ENCODE results near the gene FRMPD1. TPM values are rescaled to one million over a fixed set of nuclear protein-coding genes. Genes with fewer than 3 reads are reported as not detected.

The FRMPD1 gene
- total and polyA plus RNA-seq, 2 of the 13 experiments (the other 11 are each of a cell fraction or from before 2014, with no cell fraction given) = not detected

GRCh38 chr9:37746448-37747270, 95.9 kb downstream of the FRMPD1 start:
- no peaks in the 10 kb centered on the region for H3K9me3 ChIP-seq (ENCODE audit: low read length)
- H3K9ac ChIP-seq (ENCODE audit: insufficient read depth, low read depth, low read length) = no peak overlapping the region
- 13% methylated on average over 15 of the region's 24 CpGs for WGBS (ENCODE audit: low lambda C conversion rate)
- H3K4me2 ChIP-seq (ENCODE audit: low read depth, low read length) = peak overlapping the region; percentile 52
- ChIA-PET CTCF (ENCODE audit: low intra/inter-chr PET ratio, low total read pairs) (interaction anchor here (1.1 kb wide), 3 partner anchors 113 to 517 kb away, joined by 3 to 5 read pairs (median 3); no protein-coding TSS in a partner anchor), POLR2A (no interaction called here)
- no TSS peak for BruUV-seq (replicated peaks)
- intact Hi-C loops (cut with micrococcal nuclease; ENCODE audit: unreplicated experiment) = loop anchor here (2.0 kb wide), 1 partner anchor 264 kb away; no protein-coding TSS in a partner anchor
- H2AFZ ChIP-seq (ENCODE audit: low read length) = peak overlapping the region; percentile 61
- H3K4me3 ChIP-seq (replicated peaks in 1 of 3; ENCODE audit: insufficient read depth in 1 of 3, low read depth in 2 of 3, low read length in 3 of 3) = peak overlapping the region in 2 of 3 experiments; percentile 6 to 20; a peak in 3 of 6 replicates
- H3K4me1 ChIP-seq (ENCODE audit: insufficient read depth, low read length) = peaks cover 13% of the 10 kb centered on the region
- H3K27me3 ChIP-seq (ENCODE audit: control insufficient read depth in 1 of 2, insufficient read depth in 2 of 2, low read length in 2 of 2) = peaks cover 5 to 34% of the 10 kb centered on the region in 2 experiments
- FAIRE-seq (no peak), ATAC-seq (peak; percentile 60), DNase-seq (ENCODE audit: low spot score) (no peak)
- TF ChIP-seq ZNF609 (CRISPR knock-in tag; IDR thresholded peaks at IDR 0.05; ENCODE audit: borderline replicate concordance) (no peak), ZNF549 (CRISPR knock-in tag; IDR thresholded peaks at IDR 0.05) (no peak), AHDC1 (CRISPR knock-in tag; IDR thresholded peaks at IDR 0.05; ENCODE audit: borderline replicate concordance) (no peak)
- TF ChIP-seq, protein P1, sequence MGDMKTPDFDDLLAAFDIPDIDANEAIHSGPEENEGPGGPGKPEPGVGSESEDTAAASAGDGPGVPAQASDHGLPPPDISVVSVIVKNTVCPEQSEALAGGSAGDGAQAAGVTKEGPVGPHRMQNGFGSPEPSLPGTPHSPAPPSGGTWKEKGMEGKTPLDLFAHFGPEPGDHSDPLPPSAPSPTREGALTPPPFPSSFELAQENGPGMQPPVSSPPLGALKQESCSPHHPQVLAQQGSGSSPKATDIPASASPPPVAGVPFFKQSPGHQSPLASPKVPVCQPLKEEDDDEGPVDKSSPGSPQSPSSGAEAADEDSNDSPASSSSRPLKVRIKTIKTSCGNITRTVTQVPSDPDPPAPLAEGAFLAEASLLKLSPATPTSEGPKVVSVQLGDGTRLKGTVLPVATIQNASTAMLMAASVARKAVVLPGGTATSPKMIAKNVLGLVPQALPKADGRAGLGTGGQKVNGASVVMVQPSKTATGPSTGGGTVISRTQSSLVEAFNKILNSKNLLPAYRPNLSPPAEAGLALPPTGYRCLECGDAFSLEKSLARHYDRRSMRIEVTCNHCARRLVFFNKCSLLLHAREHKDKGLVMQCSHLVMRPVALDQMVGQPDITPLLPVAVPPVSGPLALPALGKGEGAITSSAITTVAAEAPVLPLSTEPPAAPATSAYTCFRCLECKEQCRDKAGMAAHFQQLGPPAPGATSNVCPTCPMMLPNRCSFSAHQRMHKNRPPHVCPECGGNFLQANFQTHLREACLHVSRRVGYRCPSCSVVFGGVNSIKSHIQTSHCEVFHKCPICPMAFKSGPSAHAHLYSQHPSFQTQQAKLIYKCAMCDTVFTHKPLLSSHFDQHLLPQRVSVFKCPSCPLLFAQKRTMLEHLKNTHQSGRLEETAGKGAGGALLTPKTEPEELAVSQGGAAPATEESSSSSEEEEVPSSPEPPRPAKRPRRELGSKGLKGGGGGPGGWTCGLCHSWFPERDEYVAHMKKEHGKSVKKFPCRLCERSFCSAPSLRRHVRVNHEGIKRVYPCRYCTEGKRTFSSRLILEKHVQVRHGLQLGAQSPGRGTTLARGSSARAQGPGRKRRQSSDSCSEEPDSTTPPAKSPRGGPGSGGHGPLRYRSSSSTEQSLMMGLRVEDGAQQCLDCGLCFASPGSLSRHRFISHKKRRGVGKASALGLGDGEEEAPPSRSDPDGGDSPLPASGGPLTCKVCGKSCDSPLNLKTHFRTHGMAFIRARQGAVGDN (CRISPR knock-in tag; IDR thresholded peaks at IDR 0.05) = 0 out of 2 replicates have a peak, but pooled peaks have one; percentile 28
- no peak overlapping the region for H3K27ac ChIP-seq (ENCODE audit: extremely low read length, insufficient read depth, low read length)
- H3K79me2 ChIP-seq (ENCODE audit: insufficient read depth, low read length) = no peaks in the 10 kb centered on the region
- in situ Hi-C loops (cut with HindIII; ENCODE audit: extremely low pct_ligation_motif_present, low pct_unique_long_range_greater_than_20kb) = loop anchor here (10.0 to 25.0 kb wide), 2 partner anchors 259 to 618 kb away; partner anchors contain the start of gene POLR1E
- H3K36me3 ChIP-seq (replicated peaks in 1 of 2; ENCODE audit: control insufficient read depth in 1 of 2, insufficient read depth in 2 of 2, low read length in 2 of 2) = no peaks in the 10 kb centered on the region
- H4K20me1 ChIP-seq (ENCODE audit: insufficient read depth, low read length) = no peaks in the 10 kb centered on the region

Measured in HepG2 (cell line).